Calu3 (cell line): Measurements from ENCODE around the gene H1-8. TPM values are rescaled to one million over a fixed set of nuclear protein-coding genes. Genes with fewer than 3 reads are reported as not detected.

Source experiments
- BruUV-seq: library from RNA; stranded (reverse); fragments of 400-500 nt; replicated peaks from 2 replicates; lab custom pipeline; 2021; lab: Mats Ljungman, UMichigan
- CTCF ChIA-PET: fragments of 300-600 bp; sonication (Branson Sonifier 250); formaldehyde crosslinking; loops from one replicate; lab custom pipeline; 2022; ENCODE audit warnings: antibody characterized with exemption; lab: Charles Lee
- DNase-seq: peaks from one replicate; pipeline ENCODE4 v3.0.0; 2022
- H3K27ac Mint-ChIP-seq: one replicate; pipeline ENCODE4 v1.8.0; 2022; ENCODE audit warnings: mixed read lengths; ENCODE audit not compliant: unreplicated experiment
- H3K27me3 Mint-ChIP-seq: one replicate; pipeline ENCODE4 v1.8.0; 2022; ENCODE audit warnings: mixed read lengths; ENCODE audit not compliant: unreplicated experiment
- H3K36me3 Mint-ChIP-seq: one replicate; pipeline ENCODE4 v1.8.0; 2022; ENCODE audit warnings: mild to moderate bottlenecking, moderate library complexity, mixed read lengths; ENCODE audit not compliant: insufficient read depth, unreplicated experiment
- H3K4me1 Mint-ChIP-seq: one replicate; pipeline ENCODE4 v1.8.0; 2022; ENCODE audit warnings: mild to moderate bottlenecking, low read depth, mixed read lengths; ENCODE audit not compliant: unreplicated experiment
- H3K4me3 Mint-ChIP-seq: one replicate; pipeline ENCODE4 v1.8.0; 2022; ENCODE audit warnings: mild to moderate bottlenecking, low read depth, moderate library complexity, mixed read lengths; ENCODE audit not compliant: unreplicated experiment
- H3K9me3 Mint-ChIP-seq: one replicate; pipeline ENCODE4 v1.8.0; 2022; ENCODE audit warnings: low read depth, mixed read lengths; ENCODE audit not compliant: unreplicated experiment
- CTCF ChIP-seq: fragments of 200-600 bp; IDR thresholded peaks from one replicate; pipeline ENCODE4 v1.8.0; 2022; ENCODE audit warnings: antibody characterized with exemption; ENCODE audit not compliant: unreplicated experiment
- intact Hi-C: fragments of 100-400 bp; cut with micrococcal nuclease; formaldehyde crosslinking; loops from one replicate; pipeline ENCODE4 v1.10.0; 2022; ENCODE audit not compliant: unreplicated experiment
- total RNA-seq: library from RNA; stranded (reverse); gene quantifications from 2 replicates; pipeline ENCODE4 v1.2.3, GENCODE V29; 2022

The H1-8 gene
- total RNA-seq, 1 experiment from 2014 or later = not detected

GRCh38 chr3:129563850-129564535 is 21.0 kb downstream of the H1-8 start:
- Mint-ChIP-seq H3K27ac (no peak overlapping the region), H3K9me3 (no peaks in the 10 kb centered on the region), H3K27me3 (no peaks in the 10 kb centered on the region), H3K4me3 (no peak overlapping the region), H3K4me1 (no peaks in the 10 kb centered on the region), H3K36me3 (no peaks in the 10 kb centered on the region)
- no peak for DNase-seq
- CTCF ChIA-PET = interaction anchor here (1.3 kb wide), 1 partner anchor 9 kb away, joined by 5 read pairs; no protein-coding TSS in a partner anchor
- intact Hi-C loops = no loop called here
- TF ChIP-seq CTCF = no peak
- BruUV-seq = no TSS peak

DNA sequence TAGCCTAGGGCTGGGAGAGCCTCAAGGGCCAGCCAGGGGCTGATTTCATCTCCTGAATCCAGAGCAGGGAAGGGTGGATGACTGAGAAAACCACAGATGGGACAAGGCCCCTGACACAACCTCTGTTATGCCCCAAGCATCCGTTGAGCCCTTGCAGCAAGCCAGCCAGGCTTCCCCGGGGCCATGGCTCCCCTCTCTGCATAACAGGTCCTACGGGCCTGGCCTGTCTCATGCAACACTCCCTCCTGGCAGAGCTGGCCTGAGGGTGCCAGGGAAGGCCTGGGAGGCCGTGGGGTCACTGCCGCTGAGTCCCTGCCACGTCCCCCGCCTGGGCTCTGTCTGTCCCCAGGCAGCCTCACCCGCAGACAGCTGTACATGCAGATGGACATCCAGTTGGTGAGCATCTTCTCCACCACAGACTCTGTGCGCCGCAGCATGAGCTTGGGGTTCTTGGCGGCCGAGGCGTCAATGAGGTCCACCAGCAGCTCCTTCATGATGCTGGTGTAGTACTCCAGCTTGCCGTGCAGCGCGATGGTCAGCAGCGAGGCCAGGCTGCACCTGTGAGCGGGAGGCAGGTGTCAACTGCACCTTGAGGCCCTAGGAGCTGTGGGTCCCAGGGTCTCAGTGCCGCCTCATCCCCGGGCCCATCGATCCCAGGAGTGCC is 22.1 kb downstream of the H1-8 start:
- TF ChIP-seq CTCF = no peak

GRCh38 chr3:129565902-129566301 is 22.9 kb downstream of the H1-8 start:
- no TSS peak for BruUV-seq
- Mint-ChIP-seq H3K27me3 (no peaks in the 10 kb centered on the region), H3K27ac (no peak overlapping the region), H3K4me1 (no peaks in the 10 kb centered on the region), H3K4me3 (no peak overlapping the region), H3K36me3 (no peaks in the 10 kb centered on the region), H3K9me3 (no peaks in the 10 kb centered on the region)
- TF ChIP-seq CTCF = no peak
- intact Hi-C loops = no loop called here
- CTCF ChIA-PET = no interaction called here
- no peak for DNase-seq

More for the DNA sequence above, 22.1 kb downstream of the H1-8 start:
- Mint-ChIP-seq H3K9me3 (no peaks in the 10 kb centered on the region), H3K27me3 (no peaks in the 10 kb centered on the region), H3K27ac (no peak overlapping the region), H3K36me3 (no peaks in the 10 kb centered on the region), H3K4me3 (no peak overlapping the region), H3K4me1 (no peaks in the 10 kb centered on the region)
- intact Hi-C loops = no loop called here
- CTCF ChIA-PET = interaction anchor here (1.3 kb wide), 1 partner anchor 10 kb away, joined by 5 read pairs; no protein-coding TSS in a partner anchor
- DNase-seq = no peak
- no TSS peak for BruUV-seq

DNA sequence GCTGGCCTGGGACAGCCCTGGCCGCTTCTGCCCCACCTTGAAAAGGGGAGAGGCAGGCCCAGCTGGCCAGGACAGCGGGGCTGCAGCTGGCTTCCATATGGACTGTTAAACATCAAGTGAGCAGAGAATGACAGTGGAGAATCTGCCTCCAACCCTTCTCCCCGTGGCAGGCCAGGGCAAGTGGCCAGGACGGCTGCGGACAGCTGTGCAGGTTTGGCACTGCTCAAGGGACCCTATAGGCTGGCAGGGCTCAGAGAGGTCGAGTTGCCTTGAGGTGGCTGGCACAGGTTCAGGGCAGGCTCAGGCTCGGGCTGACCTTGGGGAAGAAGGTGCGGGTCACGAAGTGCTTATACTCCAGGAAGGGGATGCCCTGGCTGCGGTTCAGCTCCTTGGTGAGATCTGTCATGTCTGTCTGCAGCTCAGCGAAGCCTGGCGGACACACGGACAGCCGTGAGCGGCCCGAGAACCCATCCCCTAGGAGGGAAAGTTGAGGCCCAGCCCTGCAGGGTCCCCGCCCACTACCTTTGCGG is 24.3 kb downstream of the H1-8 start:
- no peak for DNase-seq
- BruUV-seq = no TSS peak
- TF ChIP-seq CTCF = no peak
- Mint-ChIP-seq H3K4me1 (no peaks in the 10 kb centered on the region), H3K27me3 (no peaks in the 10 kb centered on the region), H3K9me3 (no peaks in the 10 kb centered on the region), H3K36me3 (no peaks in the 10 kb centered on the region), H3K4me3 (no peak overlapping the region), H3K27ac (no peak overlapping the region)
- intact Hi-C loops = no loop called here
- CTCF ChIA-PET = no interaction called here
